HepG2 (cell line): ENCODE data around the gene CNRIP1. TPM values are rescaled to one million over a fixed set of nuclear protein-coding genes. Genes with fewer than 3 reads are reported as not detected.

Source experiments
- ATAC-seq: fragments of 200-7000 bp; cut with Tn5 transposase; 3 replicates; pipeline ENCODE4 v1.9.1; 2020; ENCODE audit warnings: mild to moderate bottlenecking, moderate library complexity
- BruUV-seq: library from RNA; stranded (reverse); fragments of 400-500 nt; replicated peaks from 2 replicates; lab custom pipeline; 2021; lab: Mats Ljungman, UMichigan
- CTCF ChIA-PET: fragments of 300-600 bp; formaldehyde crosslinking; extraction: SDS; loops from one replicate; lab custom pipeline; 2021; ENCODE audit warnings: low total read pairs, inconsistent platforms, low intra/inter-chr PET ratio; lab: Yijun Ruan, JAX
- POLR2A ChIA-PET: fragments of 350-600 bp; sonication (Branson Sonifier 250); formaldehyde crosslinking; loops from one replicate; lab custom pipeline; 2020; ENCODE audit warnings: antibody characterized with exemption, inconsistent platforms; lab: Yijun Ruan, JAX
- DNase-seq: peaks from one replicate; pipeline ENCODE4 v3.0.0-alpha.2; 2015; ENCODE audit warnings: low spot score
- FAIRE-seq: peaks from 3 replicates; lab custom pipeline; 2011; peaks lifted over from hg19 to GRCh38; lab: Jason Lieb, UNC
- H2AFZ ChIP-seq: one replicate; pipeline ENCODE4 v1.6.1; 2011; ENCODE audit warnings: low read length, inconsistent platforms
- H3K27ac ChIP-seq: fragments of 300-600 bp; 3 replicates; pipeline ENCODE4 v1.8.0; 2011; ENCODE audit warnings: mixed run types, mild to moderate bottlenecking, mixed read lengths, low read length, inconsistent platforms; ENCODE audit not compliant: insufficient read depth; ENCODE audit errors: extremely low read length
- H3K27me3 ChIP-seq, 2 experiments: fragments of 200-600 bp in 1 of 2; 2 replicates in 1 of 2; 3 replicates in 1 of 2; pipeline versions ENCODE4 v1.6.0 to v1.8.0; 2011; ENCODE audit warnings: low read length in 2 of 2, mild to moderate bottlenecking in 2 of 2, moderate library complexity in 2 of 2, inconsistent platforms in 1 of 2; ENCODE audit not compliant: insufficient read depth in 2 of 2, control insufficient read depth in 1 of 2
- H3K36me3 ChIP-seq, 2 experiments: fragments of 200-600 bp in 1 of 2; replicated peaks in 1 of 2; 2 replicates in 1 of 2; 3 replicates in 1 of 2; pipeline versions ENCODE4 v1.5.1 to v1.8.0; 2011; ENCODE audit warnings: low read length in 2 of 2, inconsistent platforms in 1 of 2; ENCODE audit not compliant: insufficient read depth in 2 of 2, control insufficient read depth in 1 of 2
- H3K4me1 ChIP-seq: 2 replicates; pipeline ENCODE4 v1.5.1; 2012; ENCODE audit warnings: low read length, inconsistent platforms; ENCODE audit not compliant: insufficient read depth
- H3K4me2 ChIP-seq: 2 replicates; pipeline ENCODE4 v1.6.0; 2011; ENCODE audit warnings: low read depth, low read length, inconsistent platforms
- H3K4me3 ChIP-seq, 3 experiments: fragments of 200-600 bp in 1 of 3; sonication (generic), shearing (Covaris generic) in 1 of 3; replicated peaks in 1 of 3; 2 replicates each; pipeline ENCODE4 v1.5.1; 2011 to 2016; ENCODE audit warnings: low read length in 3 of 3, inconsistent platforms in 2 of 3, low read depth in 2 of 3, mild to moderate bottlenecking in 2 of 3, control low read depth in 1 of 3, mixed read lengths in 1 of 3; ENCODE audit not compliant: insufficient read depth in 1 of 3
- H3K79me2 ChIP-seq: one replicate; pipeline ENCODE4 v1.6.1; 2011; ENCODE audit warnings: low read length, inconsistent platforms; ENCODE audit not compliant: insufficient read depth
- H3K9ac ChIP-seq: 2 replicates; pipeline ENCODE4 v1.6.0; 2011; ENCODE audit warnings: mild to moderate bottlenecking, low read depth, low read length, inconsistent platforms; ENCODE audit not compliant: insufficient read depth
- H3K9me3 ChIP-seq: 2 replicates; pipeline ENCODE4 v1.5.1; 2012; ENCODE audit warnings: mild to moderate bottlenecking, low read length
- H4K20me1 ChIP-seq: 2 replicates; pipeline ENCODE4 v1.6.0; 2011; ENCODE audit warnings: inconsistent platforms, mild to moderate bottlenecking, low read length, moderate library complexity; ENCODE audit not compliant: insufficient read depth
- CERS6 ChIP-seq: sonication (generic); formaldehyde crosslinking; IDR thresholded peaks from 2 replicates; pipeline ENCODE4 v1.5.0; 2020; ENCODE audit warnings: missing genetic modification reagents
- EZH2 ChIP-seq: conservative IDR thresholded peaks from 2 replicates; pipeline ENCODE4 v1.6.1; 2012; ENCODE audit warnings: mild to moderate bottlenecking, low read depth, low read length, moderate library complexity
- HOXA5 ChIP-seq: sonication (generic); formaldehyde crosslinking; IDR thresholded peaks from 2 replicates; pipeline ENCODE4 v1.4.0; 2020; ENCODE audit warnings: missing genetic modification reagents
- IRF1 ChIP-seq: sonication (generic); formaldehyde crosslinking; IDR thresholded peaks from 2 replicates; pipeline ENCODE4 v1.4.0; 2020; ENCODE audit warnings: low read depth, mild to moderate bottlenecking, missing genetic modification reagents
- SATB2 ChIP-seq: sonication (generic); formaldehyde crosslinking; IDR thresholded peaks from 2 replicates; pipeline ENCODE4 v1.5.0; 2020; ENCODE audit warnings: missing genetic modification reagents
- SIN3B ChIP-seq: fragments of 150-350 bp; IDR thresholded peaks from 2 replicates; pipeline ENCODE4 v1.6.1; 2014; ENCODE audit warnings: low read length
- ZBTB1 ChIP-seq: sonication (generic); formaldehyde crosslinking; IDR thresholded peaks from 2 replicates; pipeline ENCODE4 v1.4.0; 2020; ENCODE audit warnings: missing genetic modification reagents, borderline replicate concordance
- ZFP37 ChIP-seq: sonication (generic); formaldehyde crosslinking; IDR thresholded peaks from 2 replicates; pipeline ENCODE4 v1.4.0; 2020; ENCODE audit warnings: missing genetic modification reagents, borderline replicate concordance
- ZNF124 ChIP-seq: sonication (generic); formaldehyde crosslinking; IDR thresholded peaks from 2 replicates; pipeline ENCODE4 v1.4.0; 2020; ENCODE audit warnings: missing genetic modification reagents
- ZNF782 ChIP-seq: sonication (generic); formaldehyde crosslinking; IDR thresholded peaks from 2 replicates; pipeline ENCODE4 v1.4.0; 2020; ENCODE audit warnings: missing genetic modification reagents, mild to moderate bottlenecking, borderline replicate concordance
- WGBS: methylation state at CpG from one replicate; pipeline ENCODE4 v1.1.6; 2017; ENCODE audit warnings: low lambda C conversion rate; 5-methylcytosine and 5-hydroxymethylcytosine counted together
- in situ Hi-C: cut with HindIII; loops from 2 replicates; pipeline ENCODE4 v1.10.0; 2017; ENCODE audit warnings: low pct_unique_long_range_greater_than_20kb; ENCODE audit not compliant: extremely low pct_ligation_motif_present
- intact Hi-C: fragments of 100-400 bp; cut with micrococcal nuclease; formaldehyde crosslinking; loops from one replicate; pipeline ENCODE4 v1.10.0; 2022; ENCODE audit not compliant: unreplicated experiment
- polyA plus RNA-seq, 8 experiments: library from polyadenylated mRNA; depleted of rRNA in 3 of 8; stranded (reverse) in 7 of 8; unstranded in 1 of 8; fragments of >200 nt; fragmentation: Illumina TruSeq in 4 of 8; extraction: Trizol in 4 of 8; gene quantifications; 2 replicates each; pipeline versions ENCODE4 v1.2.1 to v1.2.3, GENCODE V29; 2011 to 2016; ENCODE audit warnings: low read depth in 4 of 8, missing spikeins in 1 of 8, mixed read lengths in 1 of 8; ENCODE audit not compliant: insufficient read depth in 1 of 8
- total RNA-seq, 5 experiments: library from RNA; depleted of rRNA; stranded (reverse); fragments of >200 nt; fragmentation: Illumina TruSeq; extraction: Trizol; gene quantifications; 2 replicates each; pipeline ENCODE4 v1.2.3, GENCODE V29; 2016; ENCODE audit warnings: low read depth in 1 of 5
- TF ChIP-seq, protein P1 (sequence below): sonication (generic); formaldehyde crosslinking; IDR thresholded peaks from 2 replicates; pipeline ENCODE4 v1.5.0; 2020; ENCODE audit warnings: mild to moderate bottlenecking, missing genetic modification reagents
- TF ChIP-seq, protein P2 (sequence below): sonication (generic); formaldehyde crosslinking; IDR thresholded peaks from 2 replicates; pipeline ENCODE4 v1.9.0; 2021; ENCODE audit warnings: missing genetic modification reagents, mild to moderate bottlenecking, borderline replicate concordance

CNRIP1 gene
- total and polyA plus RNA-seq, 2 of the 13 experiments (the other 11 are each of a cell fraction or from before 2014, with no cell fraction given), result not detected

DNA sequence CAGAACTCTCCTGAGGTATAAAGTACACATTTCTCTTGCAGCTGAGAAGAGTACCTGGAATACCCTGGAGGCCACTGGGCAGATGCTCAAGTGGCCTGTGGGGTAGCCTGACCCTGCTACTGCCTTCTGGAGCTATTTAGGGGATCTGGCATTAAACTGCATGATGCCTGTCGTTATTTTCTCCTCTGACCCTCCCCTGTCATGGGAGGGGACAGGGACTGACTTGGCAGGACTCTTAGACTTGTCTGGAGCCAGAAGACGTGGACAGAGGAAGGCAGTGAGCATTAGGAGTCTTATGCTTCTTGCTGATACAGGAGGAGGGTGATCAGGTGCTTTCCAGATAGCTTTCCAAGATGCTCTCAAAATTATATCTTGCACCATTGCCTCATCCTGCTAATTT is 24.8 kb downstream of the CNRIP1 start:
- Histone ChIP-seq H3K4me3 (no peak overlapping the region), H3K79me2 (no peaks in the 10 kb centered on the region), H2AFZ (no peak overlapping the region), H3K27me3 (no peaks in the 10 kb centered on the region; a peak in 1 of 5 replicates), H3K27ac (no peak overlapping the region), H3K9ac (no peak overlapping the region), H3K4me1 (no peaks in the 10 kb centered on the region), H4K20me1 (no peaks in the 10 kb centered on the region), H3K9me3 (no peaks in the 10 kb centered on the region), H3K4me2 (no peak overlapping the region), H3K36me3 (no peaks in the 10 kb centered on the region)
- POLR2A ChIA-PET, result no interaction called here
- CTCF ChIA-PET, result no interaction called here
- FAIRE-seq (no peak), DNase-seq (no peak), ATAC-seq (no peak)
- no TSS peak for BruUV-seq
- TF ChIP-seq ZBTB1 (CRISPR knock-in tag), result no peak
- TF ChIP-seq ZNF124 (CRISPR knock-in tag), result no peak
- TF ChIP-seq ZNF782 (CRISPR knock-in tag), result no peak
- no peak for TF ChIP-seq EZH2
- TF ChIP-seq IRF1 (CRISPR knock-in tag), result no peak
- TF ChIP-seq, protein P1, sequence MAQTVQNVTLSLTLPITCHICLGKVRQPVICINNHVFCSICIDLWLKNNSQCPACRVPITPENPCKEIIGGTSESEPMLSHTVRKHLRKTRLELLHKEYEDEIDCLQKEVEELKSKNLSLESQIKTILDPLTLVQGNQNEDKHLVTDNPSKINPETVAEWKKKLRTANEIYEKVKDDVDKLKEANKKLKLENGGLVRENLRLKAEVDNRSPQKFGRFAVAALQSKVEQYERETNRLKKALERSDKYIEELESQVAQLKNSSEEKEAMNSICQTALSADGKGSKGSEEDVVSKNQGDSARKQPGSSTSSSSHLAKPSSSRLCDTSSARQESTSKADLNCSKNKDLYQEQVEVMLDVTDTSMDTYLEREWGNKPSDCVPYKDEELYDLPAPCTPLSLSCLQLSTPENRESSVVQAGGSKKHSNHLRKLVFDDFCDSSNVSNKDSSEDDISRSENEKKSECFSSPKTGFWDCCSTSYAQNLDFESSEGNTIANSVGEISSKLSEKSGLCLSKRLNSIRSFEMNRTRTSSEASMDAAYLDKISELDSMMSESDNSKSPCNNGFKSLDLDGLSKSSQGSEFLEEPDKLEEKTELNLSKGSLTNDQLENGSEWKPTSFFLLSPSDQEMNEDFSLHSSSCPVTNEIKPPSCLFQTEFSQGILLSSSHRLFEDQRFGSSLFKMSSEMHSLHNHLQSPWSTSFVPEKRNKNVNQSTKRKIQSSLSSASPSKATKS (CRISPR knock-in tag), result no peak
- TF ChIP-seq SIN3B, result no peak
- TF ChIP-seq CERS6, result no peak
- TF ChIP-seq, protein P2, sequence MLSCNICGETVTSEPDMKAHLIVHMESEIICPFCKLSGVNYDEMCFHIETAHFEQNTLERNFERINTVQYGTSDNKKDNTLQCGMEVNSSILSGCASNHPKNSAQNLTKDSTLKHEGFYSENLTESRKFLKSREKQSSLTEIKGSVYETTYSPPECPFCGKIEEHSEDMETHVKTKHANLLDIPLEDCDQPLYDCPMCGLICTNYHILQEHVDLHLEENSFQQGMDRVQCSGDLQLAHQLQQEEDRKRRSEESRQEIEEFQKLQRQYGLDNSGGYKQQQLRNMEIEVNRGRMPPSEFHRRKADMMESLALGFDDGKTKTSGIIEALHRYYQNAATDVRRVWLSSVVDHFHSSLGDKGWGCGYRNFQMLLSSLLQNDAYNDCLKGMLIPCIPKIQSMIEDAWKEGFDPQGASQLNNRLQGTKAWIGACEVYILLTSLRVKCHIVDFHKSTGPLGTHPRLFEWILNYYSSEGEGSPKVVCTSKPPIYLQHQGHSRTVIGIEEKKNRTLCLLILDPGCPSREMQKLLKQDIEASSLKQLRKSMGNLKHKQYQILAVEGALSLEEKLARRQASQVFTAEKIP (CRISPR knock-in tag), result no peak
- no peak for TF ChIP-seq SATB2 (CRISPR knock-in tag)
- TF ChIP-seq ZFP37 (CRISPR knock-in tag), result no peak
- TF ChIP-seq HOXA5 (CRISPR knock-in tag), result no peak
- intact Hi-C loops, result loop anchor here (10.0 kb wide), 1 partner anchor 260 kb away; no protein-coding TSS in a partner anchor
- in situ Hi-C loops, result loop anchor here (5.0 kb wide), 1 partner anchor 173 kb away; no protein-coding TSS in a partner anchor
- WGBS, result 0% methylated on average over 1 of the region's 2 CpGs
